H4 (cell line): Measurements from ENCODE around the gene FBXL15. TPM values are rescaled to one million over a fixed set of nuclear protein-coding genes. Genes with fewer than 3 reads are reported as not detected.
A peak's percentile ranks its signal among the peaks of the same experiment; 100 is the strongest.

Experiments
- DNase-seq: peaks from one replicate; pipeline ENCODE4 v3.0.0-alpha.2; 2015; ENCODE audit warnings: low spot score
- total RNA-seq: library from RNA; depleted of rRNA; stranded (reverse); fragments of >200 nt; shearing (Covaris generic); gene quantifications from 2 replicates; pipeline ENCODE4 v1.2.3, GENCODE V29; 2014

FBXL15 gene
- total RNA-seq, 1 experiment from 2014 or later, result 7.3 TPM

GRCh38 chr10:102398172-102399020, 22.2 kb upstream of the FBXL15 start:
- DNase-seq, result no peak

DNA sequence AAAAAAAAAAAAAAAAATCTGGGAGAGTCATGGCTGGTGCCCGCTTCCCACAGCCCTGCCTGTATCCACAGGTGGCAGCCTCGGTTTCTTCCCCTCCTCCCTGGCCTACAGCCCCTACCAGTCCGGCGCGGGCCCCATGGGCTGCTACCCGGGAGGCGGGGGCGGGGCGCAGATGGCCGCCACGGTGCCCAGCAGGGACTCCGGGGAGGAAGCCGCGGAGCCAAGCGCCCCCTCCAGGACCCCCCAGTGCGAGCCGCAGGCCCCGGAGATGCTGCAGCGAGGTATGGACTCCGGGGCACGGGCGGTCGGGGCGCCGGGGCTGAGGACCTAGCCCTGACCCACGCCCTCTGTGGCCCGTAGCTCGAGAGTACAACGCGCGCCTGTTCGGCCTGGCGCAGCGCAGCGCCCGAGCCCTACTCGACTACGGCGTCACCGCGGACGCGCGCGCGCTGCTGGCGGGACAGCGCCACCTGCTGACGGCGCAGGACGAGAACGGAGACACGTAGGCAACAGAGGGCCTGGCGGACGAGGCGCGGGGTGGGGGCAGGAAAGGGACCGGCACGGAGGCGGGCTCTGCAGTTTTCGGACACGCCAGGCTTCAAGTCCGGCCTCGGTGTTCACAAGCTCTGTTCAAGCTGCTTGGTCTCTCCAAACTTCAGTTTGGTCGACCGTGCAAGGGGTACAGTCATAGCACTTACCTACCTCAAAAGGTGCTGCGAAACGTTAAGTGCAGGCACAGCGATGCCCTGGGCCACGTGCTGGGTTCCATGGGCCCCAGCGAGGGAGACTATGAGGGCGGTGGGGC, 21.2 kb upstream of the FBXL15 start:
- peak; percentile 86 for DNase-seq

- DNase-seq, result no peak
Measured at GRCh38 chr10:102400076-102400475, 20.6 kb upstream of the FBXL15 start.

- no peak for DNase-seq
Measured at GRCh38 chr10:102400598-102401341, 19.9 kb upstream of the FBXL15 start.

DNA sequence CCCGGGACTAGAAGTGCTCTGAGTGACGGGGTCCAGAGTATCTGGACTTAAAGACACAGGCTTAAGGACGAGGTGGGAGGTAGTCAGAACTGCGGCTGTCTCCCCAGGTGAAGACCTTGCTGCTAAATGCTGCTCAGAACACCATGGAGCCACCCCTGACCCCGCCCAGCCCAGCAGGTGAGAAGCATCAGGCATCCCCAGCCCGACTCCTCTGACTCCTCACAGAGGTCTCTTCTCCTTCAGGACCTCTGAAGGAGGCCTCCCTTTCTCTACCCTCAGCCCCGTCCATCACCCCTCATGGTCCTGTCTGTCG, 19.3 kb upstream of the FBXL15 start:
- no peak for DNase-seq

- peak; percentile 41 for DNase-seq
Measured at GRCh38 chr10:102401735-102402511, 18.7 kb upstream of the FBXL15 start.

- no peak for DNase-seq
Measured at GRCh38 chr10:102402512-102402896, 18.1 kb upstream of the FBXL15 start.

GRCh38 chr10:102403115-102403514, 17.5 kb upstream of the FBXL15 start:
- DNase-seq, result no peak

DNA sequence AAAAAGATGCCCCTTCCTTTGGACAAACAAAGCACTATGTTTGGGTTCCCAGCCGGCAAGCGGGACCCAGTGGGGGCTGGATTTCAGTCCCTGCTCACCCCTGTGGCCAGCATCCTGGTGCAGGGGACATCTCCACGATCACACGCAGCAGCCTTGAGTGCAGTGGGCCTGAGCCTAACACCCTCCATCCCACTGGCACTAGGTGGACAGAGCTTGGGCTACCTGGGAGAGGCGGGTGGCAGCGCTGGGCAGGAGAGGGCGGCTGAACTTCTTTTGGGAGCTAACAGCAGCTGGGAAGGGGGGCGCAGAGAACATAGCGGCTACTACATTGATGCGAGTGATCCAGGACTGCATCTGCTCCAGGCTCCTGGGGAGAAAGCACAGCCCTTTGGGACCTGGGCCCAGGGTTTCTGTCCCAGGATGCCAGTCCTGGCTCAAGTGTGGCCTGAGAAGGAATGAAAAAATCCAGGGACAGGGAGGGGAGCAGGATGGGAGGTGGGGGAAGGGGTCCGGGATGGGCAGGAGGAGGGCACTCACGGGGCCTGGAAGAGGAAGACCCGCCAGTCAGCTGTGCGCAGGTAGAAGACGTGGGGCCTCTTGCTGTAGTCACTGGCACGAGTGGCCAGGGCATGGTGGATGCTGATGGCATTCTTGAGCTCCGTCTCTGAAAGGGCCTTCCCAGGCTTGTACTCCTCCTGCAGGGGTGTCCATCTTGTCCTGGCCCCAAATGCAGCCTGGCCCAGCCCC, 16.1 kb upstream of the FBXL15 start:
- DNase-seq, result no peak

- DNase-seq, result no peak
Measured at GRCh38 chr10:102405108-102405571, 15.5 kb upstream of the FBXL15 start.

GRCh38 chr10:102405632-102406031, 15.0 kb upstream of the FBXL15 start:
- no peak for DNase-seq

DNA sequence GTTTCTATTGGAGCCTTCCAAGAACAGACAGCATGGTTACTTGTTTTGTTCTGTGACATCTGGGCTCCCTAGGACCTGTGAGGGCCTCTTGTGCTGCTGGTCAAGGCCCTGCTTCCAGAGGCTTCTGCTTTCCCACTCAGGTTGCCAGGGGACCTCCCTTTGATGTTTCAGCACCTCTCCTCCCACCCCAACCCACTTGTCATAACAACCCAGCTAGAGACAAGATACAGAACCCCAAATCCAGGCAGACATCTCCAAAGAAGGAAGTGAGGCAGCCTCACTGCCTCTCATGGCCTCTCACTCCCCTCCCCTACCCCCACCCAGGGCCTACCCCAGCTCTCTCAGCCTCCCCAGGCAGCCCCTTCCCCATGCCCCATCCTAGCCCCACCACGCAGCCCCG, 13.8 kb upstream of the FBXL15 start:
- DNase-seq, result no peak

- no peak for DNase-seq
Measured at GRCh38 chr10:102407425-102408130, 13.1 kb upstream of the FBXL15 start.

DNA sequence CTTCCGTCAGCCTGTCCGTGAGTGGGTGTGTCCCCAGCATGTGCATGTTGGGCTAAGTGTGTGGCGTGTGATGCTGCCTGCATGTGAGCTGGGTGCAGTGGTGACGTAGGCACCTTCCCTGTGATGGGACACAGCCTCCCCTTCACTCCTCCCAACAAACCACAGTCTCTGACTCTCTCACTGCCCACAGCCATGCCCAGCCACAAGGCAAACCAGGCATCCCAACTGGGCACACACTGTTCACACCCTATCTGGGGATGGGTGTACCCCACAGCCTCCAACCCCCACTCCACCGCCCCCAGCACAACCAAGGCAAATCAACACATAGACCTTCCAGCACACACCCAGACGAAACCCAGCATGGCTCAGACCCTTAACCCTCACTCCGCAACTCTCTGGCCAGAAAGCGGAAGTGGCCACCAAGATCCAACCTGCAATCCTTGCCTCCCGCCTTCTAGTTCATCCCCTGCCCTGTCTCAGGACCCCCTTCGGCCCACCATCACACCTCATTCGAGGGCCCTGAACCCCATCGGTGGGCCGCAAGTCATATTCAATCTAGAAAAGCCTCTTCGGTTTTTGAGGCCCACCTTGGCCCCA, 12.4 kb upstream of the FBXL15 start:
- no peak for DNase-seq

GRCh38 chr10:102408728-102409603, 11.7 kb upstream of the FBXL15 start:
- no peak for DNase-seq

DNA sequence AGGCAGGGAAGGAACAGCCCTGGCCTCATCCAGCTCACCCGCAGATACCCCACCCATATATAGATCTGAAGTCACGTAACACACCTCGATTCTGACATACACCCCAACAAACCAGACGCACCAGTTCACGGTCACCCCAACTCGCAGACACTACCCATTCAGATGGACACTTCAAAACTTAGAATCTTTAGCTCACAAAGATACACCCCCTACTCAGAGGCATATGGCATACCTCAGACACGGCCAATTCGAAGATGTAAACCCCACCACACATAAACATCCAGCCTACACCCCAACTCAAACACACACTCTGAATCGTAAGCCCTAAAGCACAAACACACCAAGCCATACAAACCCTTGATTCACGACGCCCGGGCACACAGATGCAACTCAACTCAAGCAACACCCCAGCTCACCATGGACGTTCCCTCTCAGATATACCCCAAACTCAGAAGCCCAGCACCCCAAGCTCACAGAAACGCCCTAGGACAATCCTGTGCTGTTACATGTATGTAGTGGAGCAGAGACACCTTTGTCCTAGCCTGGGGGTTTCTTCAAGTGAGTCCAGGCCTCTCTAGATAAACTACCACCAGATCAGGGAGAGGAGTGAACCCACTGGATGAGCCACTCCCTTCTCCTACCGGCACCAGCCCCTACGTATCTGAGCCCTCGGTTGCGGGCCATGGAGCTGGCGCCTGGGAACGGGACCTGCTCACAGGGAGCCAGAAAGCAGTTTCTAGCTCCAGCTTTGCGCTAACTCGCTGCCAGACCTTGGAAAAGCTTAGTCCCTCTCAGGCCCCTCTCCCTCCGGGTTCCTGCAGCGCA, 10.8 kb upstream of the FBXL15 start:
- DNase-seq, result no peak

DNA sequence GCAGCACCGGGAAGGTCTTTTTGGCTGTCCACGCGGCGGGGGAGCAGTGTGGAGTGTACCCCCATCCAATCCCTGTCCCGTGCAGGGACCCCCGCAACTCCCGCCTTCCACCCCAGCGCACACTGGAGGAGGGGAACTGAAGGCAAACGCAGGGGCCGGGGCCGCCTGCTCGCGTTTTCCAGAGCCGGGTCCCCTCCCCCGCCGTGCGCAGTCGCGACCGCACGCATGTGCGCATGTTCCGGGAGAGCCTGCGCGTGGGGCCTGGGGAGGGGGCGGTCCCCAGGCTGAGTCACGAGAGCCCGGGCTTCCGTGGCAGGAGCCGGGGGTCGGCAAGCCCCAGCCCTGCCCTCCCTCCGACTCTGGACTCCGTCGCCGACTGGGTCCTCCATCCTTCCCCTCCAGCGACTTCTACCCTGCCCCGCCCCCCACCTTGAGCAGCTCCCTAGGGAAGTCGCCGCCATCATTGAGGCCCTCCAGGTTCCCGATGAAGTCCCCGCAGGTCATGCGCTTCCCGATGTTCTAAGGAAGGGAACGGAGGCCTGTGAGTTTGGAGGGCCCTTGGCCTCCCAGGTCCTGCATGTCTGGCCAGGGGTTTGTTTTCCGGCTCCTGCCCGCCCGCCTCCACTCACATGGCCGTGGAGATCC, 10.1 kb upstream of the FBXL15 start:
- DNase-seq, result no peak
